Measurements from ENCODE around the gene PAX5.

The PAX5 gene

DNA sequence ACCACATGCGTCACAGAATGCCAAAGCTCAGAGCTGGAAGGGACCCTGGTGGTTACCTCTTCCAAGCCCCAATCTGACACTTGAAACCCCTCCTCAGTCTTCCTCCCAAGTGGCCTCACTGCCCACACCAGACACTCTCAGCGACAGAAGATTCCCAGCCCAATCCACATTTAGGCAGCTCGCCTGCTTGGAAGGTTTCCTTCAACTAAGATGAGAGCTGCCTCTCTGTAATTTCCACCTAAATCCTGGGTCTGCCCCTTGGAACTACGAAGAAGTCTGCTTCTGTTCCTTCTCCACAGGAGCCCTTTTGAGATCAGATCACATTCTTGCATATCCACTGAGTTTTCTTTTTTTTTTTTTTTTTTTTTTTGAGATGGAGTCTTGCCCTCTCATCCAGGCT lies 83.7 kb downstream of the PAX5 start:
- no peak for DNase-seq

DNA sequence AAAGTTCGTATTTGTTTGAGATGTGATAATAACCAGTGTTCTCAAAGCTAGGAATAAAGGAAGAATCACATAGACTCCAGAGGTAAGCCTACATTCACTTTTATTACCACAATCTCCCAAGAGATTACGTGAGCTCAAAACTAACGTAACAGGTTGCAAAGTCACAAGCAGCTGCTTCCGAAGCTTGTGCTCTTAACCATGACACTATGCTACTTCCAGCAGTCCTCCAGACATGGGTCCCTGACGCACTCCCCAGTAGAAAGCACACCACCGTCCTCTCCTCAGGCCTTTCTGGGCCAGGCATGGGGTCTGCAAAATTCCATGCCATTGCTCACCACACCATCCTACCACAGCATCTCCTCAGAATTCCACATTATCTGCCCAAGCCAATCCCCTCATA lies 84.6 kb downstream of the PAX5 start:
- no peak for DNase-seq

DNA sequence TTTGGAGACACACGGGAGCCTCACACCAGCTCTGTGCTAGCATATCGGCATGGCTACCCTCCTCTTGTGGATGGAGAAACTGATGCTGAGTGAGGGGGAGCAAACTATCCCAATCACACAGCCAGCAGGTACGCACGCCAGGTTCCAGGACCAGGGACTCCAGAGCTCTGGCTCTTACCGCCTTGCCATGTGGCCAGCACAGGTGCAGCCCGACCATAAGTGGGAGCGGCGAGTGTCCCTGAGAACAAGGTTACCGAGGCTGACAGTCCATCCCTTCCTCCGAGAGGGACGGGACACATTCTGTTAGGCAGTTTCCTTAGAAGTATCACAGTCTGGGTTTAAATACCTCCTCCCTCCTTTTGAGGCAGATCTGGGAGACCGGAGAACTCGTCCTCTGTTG lies 86.0 kb downstream of the PAX5 start:
- DNase-seq: no peak

DNA sequence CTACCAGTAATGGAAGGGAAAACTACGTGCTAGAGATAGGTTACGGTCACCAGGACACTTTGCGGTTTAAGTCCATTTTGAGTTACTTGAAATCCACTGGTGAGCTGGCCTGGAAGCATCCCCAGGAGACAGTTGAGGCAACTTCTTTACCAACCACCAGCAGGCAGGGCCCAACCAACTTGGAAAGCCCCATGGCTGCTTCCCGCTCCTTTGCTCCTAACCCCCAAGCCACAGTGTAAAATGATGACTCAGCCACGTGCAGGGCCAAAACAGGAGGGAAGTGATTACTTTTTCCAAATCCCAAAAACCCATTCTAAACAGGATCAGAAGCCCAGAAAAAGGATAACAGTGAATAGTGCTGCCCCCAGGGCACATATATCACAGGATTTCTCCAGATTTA lies 87.4 kb downstream of the PAX5 start:
- no peak for DNase-seq

DNA sequence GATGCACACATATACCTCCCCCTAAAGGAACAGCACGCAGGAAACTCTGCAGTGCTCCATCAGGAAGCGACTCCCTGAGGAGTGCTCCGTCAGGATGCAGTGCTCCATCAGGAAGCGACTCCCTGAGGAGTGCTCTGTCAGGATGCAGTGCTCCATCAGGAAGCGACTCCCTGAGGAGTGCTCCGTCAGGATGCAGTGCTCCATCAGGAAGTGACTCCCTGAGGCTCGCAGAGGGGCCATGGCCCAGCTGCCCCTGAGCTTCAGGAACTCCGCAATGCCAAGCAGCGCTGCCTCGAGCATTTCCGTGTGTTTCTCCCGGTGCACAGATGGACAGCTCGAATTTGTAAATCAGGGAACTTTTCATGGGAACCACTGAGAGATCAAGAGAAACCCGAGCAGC lies 88.1 kb downstream of the PAX5 start:
- no peak for DNase-seq

DNA sequence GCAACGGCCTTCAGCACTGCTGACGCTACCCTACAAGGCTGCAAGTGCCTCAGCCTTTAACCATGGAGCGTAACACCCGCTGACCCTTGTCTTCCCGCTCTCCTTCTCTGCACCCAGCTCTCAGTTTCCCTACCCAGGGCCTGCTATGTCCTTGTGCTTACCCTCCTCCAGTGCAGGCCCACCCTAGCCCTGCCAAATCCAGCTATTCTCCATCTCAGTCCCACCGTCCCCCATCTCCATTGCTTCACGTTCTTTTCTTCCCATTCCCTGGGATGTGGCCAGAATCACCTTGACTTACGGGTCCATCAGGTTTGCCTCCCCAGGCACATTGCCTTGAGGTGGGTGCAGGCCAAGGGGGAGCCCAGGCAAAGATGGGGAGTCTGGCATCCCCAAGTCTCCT lies 91.2 kb downstream of the PAX5 start:
- no peak for DNase-seq

DNA sequence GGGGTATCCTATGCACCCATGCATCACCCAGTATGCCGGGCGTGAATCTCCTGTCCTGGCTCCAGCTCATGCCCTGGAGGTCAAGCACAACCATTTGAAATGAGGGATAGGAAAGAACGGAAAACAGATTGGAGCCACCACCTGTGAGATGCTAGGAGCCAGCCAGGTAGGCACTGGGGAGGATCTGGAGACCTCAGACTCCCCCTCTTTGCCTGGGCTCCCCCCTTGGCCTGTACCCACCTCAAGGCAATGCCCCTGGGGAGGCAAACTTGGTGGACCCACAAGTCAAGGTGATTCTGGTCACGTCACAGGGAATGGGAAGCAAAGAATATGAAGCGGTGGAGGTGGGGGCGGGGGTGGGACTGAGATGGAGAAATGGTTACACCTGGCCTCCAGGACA lies 92.6 kb downstream of the PAX5 start:
- DNase-seq: no peak

DNA sequence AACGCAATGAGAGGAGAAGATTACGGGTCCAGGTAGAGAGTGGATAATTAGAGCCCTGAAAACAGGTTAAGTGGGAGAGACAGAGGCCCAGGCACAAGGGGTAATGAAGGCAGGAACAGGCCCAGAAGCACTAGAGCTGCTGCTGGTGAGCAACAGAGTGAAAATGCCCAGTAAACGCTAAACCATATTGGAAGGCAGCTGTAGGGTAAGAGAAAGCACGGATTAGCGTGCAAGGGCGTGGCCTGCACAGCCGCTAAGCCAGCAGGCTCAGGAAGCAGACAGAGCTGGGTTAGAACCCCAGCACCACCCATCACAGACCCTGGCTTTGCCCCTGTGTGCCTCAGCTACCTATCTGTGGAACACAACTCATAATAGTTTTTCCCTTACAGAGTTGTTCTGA lies 93.2 kb downstream of the PAX5 start:
- DNase-seq: no peak

DNA sequence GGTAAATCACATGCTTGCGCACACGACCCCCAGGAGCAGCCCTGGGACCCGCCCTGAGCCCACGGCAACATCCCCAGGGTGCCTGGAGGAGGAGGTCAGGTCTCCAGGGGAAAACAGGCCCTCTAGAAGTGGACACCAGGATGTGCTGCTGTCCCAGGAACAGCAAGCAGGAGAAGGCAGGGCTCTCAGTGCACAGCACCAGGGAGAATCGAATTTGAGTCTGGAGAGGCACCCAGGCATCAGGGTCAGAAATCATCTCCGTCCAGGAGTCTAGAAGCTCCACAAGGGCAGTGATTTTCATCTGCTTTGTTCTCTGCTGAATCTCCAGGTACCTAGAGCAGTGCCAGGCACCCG lies 93.6 kb downstream of the PAX5 start:
- DNase-seq: no peak

DNA sequence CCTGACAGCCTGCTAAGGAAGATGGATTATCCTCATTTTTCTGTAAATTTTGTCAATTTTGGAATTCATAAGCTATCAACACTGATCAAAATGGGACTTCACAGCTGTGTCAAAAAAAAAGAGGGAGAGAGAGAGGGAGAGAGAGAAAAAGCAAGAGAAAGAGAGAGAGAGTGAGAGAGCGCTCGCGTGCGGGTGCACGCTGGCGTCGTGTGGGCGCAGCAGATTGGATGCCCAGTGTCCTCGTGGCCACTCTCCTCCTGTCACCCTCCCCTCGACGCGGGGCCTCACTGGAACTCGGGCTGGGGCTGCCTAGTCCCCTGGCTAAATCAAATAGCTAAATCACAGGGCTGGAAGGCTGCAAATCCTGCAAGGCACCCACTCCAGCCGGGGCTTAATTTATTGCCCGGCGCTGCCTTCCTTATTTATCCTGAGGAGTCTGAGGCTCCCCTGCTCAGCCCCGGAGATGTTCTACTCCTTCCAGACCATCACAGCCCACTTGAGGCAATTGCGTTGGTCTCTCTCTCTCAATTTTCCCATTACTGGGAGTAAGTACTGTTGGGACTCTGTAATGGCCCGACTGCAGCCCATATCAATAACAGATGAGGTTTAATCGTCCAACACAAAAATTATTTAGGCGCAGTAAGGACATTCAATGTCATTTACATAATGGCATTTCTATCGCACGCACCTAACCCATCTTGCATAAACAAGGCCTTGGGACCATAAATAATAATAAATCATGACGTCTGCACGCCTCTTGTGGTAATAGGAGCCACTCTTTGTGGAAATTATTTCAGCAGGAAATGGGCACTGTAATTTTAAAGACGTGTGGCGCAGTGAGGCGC lies 94.2 kb downstream of the PAX5 start:
- no peak for DNase-seq

DNA sequence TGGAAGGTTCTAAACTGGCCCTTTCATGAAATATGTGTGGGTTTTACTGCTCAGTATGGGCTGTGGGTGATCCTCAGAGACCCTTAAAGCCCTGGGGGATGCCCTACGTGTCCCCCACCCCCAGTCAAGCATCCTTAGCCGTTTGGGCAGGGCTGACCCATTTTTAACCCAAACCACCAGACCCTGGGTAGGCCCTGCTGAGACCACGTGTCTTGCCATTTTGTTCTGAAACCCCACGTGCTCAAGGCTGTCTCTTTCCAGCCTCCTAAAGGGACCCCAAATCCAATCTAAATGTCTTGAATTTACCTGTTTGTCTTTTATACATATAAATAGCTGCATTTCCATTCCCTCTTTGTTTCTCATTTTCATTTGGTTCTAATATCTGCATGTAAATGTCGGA lies 94.9 kb downstream of the PAX5 start:
- DNase-seq: no peak

DNA sequence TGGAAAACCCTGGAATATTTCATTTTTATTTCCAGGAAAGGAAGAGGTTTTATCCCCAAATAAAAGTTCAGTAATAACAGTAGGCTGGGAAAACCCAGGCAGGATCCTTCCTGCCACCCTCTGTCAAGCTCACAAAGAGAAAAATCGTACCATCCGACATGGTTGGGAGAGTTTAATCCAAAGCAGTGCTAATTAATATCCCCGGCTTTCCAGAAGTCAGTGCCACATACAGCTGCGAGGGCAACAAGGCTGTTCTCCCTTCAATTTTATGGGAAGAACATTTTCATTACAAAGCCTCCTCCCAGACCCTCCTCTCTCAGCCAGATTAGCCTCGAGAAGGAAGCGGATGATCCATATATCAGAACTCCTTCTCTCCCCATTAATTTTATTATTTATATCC lies 95.5 kb downstream of the PAX5 start:
- DNase-seq: no peak

DNA sequence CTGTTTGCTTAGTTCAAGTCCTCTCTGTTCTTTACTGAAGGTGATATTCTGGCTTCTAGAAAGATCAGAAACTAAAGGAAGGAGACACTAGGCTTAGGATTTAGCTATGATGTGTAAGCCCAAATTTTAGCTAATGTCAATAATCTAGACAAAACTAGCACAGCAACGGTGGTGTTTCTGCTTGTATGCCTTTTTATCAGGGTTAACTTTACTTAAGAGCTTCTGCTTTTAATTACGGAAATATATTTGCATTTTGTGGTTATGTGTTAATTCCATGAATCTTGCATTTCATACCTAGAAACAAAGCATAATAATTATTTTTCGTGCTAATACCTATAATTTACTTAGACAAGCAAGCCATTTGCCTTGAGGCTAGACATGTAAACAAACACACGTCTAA lies 96.1 kb downstream of the PAX5 start:
- DNase-seq: no peak

DNA sequence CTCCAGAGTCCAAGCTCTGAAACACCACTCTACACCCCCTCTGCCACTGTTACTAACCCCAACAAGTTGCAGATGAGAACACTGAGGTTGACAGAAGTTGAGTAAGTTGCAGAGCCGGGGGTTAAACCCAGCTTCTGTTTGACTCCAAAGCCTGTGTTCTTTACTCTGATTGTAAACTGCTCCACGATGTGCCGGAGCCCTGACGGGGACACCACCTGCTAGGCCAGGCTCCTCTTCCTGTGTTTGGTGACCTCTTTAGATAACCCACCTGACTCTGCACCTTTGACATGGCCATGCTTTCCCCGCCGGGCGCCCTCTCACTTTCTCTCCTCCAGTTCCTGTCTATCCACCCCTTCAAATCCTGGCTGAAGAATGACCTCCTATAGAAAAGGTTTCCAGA lies 96.7 kb downstream of the PAX5 start:
- DNase-seq: no peak

DNA sequence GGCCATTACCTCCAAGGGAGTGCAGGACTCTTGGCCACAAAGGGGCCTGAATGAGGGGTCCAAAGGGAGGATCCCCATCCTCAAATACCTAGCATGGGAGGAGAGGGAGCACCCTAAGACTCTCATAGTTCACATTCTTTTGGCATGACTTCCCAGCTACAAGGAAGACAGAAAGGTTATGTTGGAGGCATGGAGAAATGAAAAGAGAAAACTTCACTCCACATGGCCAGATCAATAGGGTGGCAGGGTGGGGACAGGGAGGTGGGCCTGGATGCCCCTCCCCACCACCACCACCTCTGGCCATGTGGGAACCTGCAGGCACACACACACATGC lies 97.6 kb downstream of the PAX5 start:
- DNase-seq: no peak

DNA sequence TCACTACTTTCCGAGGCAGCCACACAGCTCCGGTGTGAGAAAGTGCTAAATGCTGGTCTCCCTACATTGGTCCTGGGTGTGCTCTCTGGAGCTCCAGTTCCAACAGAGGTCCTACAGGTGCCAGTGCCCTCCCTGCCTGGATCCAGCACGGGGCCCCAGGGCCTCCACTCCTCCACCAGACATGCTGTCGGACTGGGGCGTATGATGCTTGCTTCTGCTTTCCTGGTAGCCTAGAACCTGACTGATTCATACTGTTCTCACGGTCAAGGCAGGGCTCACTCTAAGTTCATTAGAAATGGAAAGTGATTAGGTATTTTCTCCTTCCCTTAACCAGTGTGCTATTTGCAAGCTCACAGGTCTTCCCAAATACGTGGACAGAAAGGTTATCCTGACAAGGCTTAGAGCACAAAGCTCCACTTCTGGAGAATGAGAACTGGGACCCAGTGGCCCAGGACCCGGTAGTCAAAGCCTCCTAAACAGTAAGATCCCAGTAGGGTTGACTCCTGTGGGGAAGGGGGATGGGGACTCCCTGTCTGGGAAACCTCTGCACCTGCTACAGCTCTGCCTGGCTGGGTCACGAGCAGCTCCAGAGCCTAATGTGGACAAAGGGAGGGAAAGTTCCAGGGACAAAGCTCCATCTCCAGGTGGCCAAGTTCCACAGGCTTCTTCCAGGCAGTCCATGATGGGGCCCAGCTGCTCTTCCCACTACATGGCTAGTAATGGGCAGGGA lies 98.1 kb downstream of the PAX5 start:
- no peak for DNase-seq

DNA sequence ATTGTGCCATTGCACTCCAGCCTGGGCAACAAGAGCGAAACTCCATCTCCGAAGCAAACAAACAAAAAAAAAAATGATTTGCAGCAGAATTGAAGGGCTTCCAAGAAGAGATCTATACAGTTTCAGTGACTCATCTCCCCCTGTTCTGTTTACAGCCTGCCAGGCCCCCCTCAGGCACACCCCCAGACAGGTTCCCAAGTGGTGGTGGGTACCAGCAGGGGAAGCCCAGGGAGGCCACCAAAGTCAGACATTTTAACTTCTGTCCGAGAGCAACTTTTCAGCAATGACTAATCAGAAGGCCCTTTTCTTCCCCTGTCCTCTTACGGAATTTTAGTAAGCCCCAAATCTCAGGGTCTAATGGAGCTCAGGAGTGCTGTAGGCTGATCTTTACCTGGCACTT lies 98.7 kb downstream of the PAX5 start:
- DNase-seq: peak; percentile 13

DNA sequence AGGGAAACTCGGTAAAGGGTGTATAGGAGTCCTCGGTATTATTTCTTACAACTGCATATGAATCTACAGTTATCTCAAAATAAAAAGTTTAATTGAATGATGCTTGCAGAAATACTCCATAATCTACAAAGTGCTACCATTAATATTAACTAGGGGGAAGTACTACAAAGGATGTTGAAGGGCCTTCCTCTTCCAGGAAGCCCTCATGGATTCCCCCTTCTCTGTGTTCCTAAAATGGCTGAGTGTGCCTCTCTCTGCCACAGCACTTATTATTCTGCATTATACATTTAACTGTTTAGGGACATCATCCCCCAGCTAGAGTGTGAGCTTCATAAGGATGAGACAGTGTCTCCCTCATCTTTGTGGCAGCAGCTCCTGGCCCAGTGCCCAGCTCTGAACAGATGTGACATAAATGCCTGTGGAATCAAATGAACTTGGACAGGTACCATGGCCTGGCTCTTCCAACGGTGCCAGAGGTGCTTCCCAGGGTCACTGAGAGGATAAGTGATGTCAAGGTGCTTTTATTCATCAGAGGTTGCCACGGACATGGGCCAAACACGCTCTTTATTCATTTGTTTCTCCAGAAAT lies 99.5 kb downstream of the PAX5 start:
- DNase-seq: no peak

DNA sequence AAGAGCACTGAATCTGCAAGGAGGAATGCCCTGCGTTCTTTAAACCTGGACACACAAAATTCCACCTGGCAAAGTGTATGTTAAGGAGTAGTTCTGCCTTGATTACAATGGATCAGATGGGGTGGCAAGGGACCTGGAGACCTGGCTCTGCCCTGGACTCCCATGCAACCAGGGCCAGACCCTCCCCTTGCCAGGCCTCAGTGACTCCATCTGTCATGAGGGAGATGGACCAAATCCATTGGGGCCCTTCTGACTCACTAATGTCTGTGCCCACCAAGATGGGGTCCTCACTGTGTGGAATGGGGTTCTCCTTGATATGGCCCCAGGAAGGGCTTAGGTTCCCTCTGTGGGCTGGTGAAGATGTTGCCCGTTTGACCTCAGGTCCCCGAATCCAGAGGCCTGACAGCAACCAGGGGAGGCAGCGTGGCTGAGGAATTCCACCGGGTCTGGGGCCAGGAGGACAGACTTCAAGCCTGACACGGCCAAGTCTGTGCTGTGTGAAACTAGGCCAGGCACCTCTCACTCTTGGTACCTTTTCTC lies 100.3 kb downstream of the PAX5 start:
- DNase-seq: no peak

DNA sequence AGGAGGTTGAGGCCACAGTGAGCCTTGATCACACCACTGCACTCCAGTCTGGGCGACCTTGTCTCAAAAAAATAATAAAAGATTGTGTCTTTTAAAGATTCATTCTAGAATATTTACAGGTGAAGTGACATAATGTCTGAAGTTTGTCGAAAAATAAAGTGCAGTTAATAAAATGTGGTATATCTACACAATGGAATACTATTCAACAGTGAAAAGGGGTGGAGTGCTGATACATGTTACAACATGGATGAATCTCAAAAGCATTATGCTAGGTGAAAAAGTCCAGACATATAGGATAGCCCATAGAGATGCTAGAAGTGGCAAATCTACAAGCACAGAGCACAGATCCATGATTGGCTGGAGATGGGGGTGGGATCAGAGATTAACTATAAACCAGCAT lies 101.9 kb downstream of the PAX5 start:
- DNase-seq: no peak

DNA sequence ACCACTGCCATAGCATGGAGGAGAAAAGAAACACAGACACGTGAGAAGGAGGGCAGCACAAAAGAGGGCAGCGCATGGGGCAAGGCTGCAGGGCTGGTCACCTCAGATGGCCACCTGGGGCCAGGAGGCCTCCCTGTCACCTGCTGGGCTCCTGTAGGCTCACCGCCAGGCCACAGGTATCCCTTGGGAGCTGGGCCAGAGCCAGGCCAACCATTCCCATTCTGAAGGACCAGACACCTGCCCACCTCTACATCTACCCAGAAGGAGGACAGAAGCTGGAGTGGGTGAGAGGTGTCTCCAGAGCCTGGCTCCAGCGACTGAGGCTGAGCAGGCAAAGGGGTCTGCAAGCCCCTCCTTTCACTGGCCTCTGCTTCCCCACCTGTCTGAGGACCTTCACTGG lies 103.1 kb downstream of the PAX5 start:
- no peak for DNase-seq

DNA sequence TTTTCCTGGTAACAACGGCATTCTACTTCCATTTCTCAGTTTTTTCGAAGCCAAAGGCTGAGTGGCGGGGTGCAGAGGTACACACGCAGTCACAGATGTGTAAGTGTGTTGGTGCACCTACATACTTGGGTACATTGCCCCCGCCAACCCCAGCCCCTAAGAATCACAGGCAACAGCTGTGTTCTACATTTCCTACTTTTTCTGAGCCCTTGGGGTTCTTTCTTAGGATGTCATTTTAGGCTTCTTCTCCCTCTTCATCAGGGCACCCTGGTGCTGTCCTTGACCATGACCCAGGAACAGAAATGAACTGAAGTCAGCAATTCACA lies 104.8 kb downstream of the PAX5 start:
- DNase-seq: no peak

DNA sequence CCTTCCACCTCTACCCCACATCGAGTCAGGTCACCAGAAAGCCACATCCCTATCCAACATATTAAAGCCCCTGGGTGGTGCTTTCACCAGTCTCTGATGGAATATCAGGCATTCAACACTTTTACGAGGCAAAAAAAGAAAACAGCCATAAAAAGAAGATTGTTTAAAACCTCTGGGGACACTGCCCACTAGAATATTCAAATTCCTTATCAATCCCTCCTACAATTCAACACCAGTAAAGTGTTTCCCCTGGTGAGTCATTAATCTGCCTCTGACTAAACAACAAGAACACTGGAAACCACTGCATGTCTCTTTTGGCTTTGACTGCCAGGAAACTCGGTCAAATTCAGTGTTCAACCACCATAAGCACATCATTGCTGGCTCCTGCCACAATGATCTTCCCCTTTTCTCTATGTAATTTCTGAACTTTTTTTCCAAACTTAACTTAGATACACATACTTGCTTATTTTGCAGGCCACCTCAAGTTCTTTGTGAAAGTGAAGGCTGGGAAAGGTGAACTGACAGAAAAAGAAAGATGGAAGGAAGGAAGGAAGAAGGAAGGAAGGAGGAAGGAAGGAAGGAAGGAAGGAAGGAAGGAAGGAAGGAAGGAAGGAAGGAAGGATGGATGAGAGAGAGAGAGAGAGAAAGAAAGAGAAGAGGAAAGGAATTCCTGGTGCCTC lies 105.3 kb downstream of the PAX5 start:
- peak; percentile 83 for DNase-seq

DNA sequence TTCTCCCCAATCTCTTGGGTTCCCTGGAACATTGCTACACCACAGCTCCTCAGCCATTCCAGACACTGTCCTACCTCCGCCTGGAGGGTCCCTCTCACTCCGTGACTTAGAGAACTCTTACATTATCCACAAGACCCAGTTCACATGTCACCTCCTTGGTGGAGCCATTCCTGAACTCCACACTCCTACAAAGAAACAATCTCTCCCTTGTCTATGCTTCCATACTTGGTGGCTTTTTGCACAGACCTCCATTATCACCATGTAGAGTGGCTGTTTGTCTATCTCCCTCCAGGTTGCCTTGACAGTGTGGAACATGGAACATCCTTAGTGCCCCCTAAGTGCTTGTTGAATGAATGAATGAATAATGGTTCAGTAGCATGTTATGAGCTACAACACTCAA lies 105.9 kb downstream of the PAX5 start:
- no peak for DNase-seq

All from activated CD4-positive, alpha-beta T cell treated with anti-CD3 and anti-CD28 coated beads, Interleukin-2, amount 50 U/mL, for 16 hours (primary cell).